ENCODE results near the gene RFX1. TPM values are rescaled to one million over a fixed set of nuclear protein-coding genes. Genes with fewer than 3 reads are reported as not detected.

The RFX1 gene
- total RNA-seq, 6 experiments from 2014 or later = 2.5 to 9.3 (median 5.7) TPM

GRCh38 chr19:13946414-13946813, 59.7 kb downstream of the RFX1 start:
- Histone ChIP-seq H3K27me3 (no peaks in the 10 kb centered on the region), H3K27ac (no peak overlapping the region), H3K4me1 (no peaks in the 10 kb centered on the region), H3K9me3 (no peaks in the 10 kb centered on the region), H3K36me3 (no peaks in the 10 kb centered on the region), H3K4me3 (no peak overlapping the region)
- ATAC-seq (no peak), DNase-seq (no peak)
- intact Hi-C loops (cut with DNase I) = no loop called here
- TF ChIP-seq POLR2A (IDR thresholded peaks at IDR 0.05) (no peak), CTCF (IDR thresholded peaks at IDR 0.05) (no peak)
- WGBS (ENCODE audit: insufficient coverage, low coverage, low lambda C conversion rate, missing lambda C conversion rate) = 88% methylated on average over 4 of the region's 4 CpGs

- intact Hi-C loops (cut with DNase I) = no loop called here
- no peaks in the 10 kb centered on the region for H3K4me1 ChIP-seq
- H3K27me3 ChIP-seq = no peaks in the 10 kb centered on the region
- H3K9me3 ChIP-seq = no peaks in the 10 kb centered on the region
- H3K27ac ChIP-seq = no peak overlapping the region
- no peaks in the 10 kb centered on the region for H3K36me3 ChIP-seq
- WGBS (ENCODE audit: insufficient coverage, low coverage, low lambda C conversion rate, missing lambda C conversion rate) = 100% methylated on average over 1 of the region's 1 CpG
- no peak overlapping the region for H3K4me3 ChIP-seq
- ATAC-seq (no peak), DNase-seq (no peak)
- TF ChIP-seq CTCF (IDR thresholded peaks at IDR 0.05) (no peak), POLR2A (IDR thresholded peaks at IDR 0.05) (no peak)
Measured at GRCh38 chr19:13942023-13942684, 64.0 kb downstream of the RFX1 start.

GRCh38 chr19:13938301-13939064, 67.6 kb downstream of the RFX1 start, which contains the start of gene PODNL1:
PODNL1 (minus strand) TSS chr19:13938417; CDS start chr19:13938181, 236 bp downstream.
- TF ChIP-seq CTCF (IDR thresholded peaks at IDR 0.05) (no peak), POLR2A (IDR thresholded peaks at IDR 0.05) (no peak)
- no peaks in the 10 kb centered on the region for H3K27me3 ChIP-seq

GRCh38 chr19:13937479-13938300, 68.4 kb downstream of the RFX1 start:
- no peaks in the 10 kb centered on the region for H3K27me3 ChIP-seq
- DNase-seq (no peak), ATAC-seq (peak in 1 of 4 donors; percentile 20)
- intact Hi-C loops (cut with DNase I) = no loop called here
- no peak overlapping the region for H3K4me3 ChIP-seq
- TF ChIP-seq CTCF (IDR thresholded peaks at IDR 0.05) = no peak
- no peak for TF ChIP-seq POLR2A (IDR thresholded peaks at IDR 0.05)
- no peaks in the 10 kb centered on the region for H3K9me3 ChIP-seq
- WGBS (ENCODE audit: insufficient coverage, low coverage, low lambda C conversion rate, missing lambda C conversion rate) = 22% methylated on average over 9 of the region's 29 CpGs
- no peaks in the 10 kb centered on the region for H3K4me1 ChIP-seq
- no peak overlapping the region for H3K27ac ChIP-seq
- no peaks in the 10 kb centered on the region for H3K36me3 ChIP-seq

More at GRCh38 chr19:13938301-13939064, 67.6 kb downstream of the RFX1 start, which contains the start of gene PODNL1:
- H3K27ac ChIP-seq = no peak within 1 kb of the TSS
- H3K4me3 ChIP-seq = no peak within 1 kb of the TSS
- intact Hi-C loops (cut with DNase I) = no loop called here
- ATAC-seq = no peak
- no peaks in the 10 kb centered on the region for H3K4me1 ChIP-seq
- H3K36me3 ChIP-seq = no peaks in the 10 kb centered on the region
- no peaks in the 10 kb centered on the region for H3K9me3 ChIP-seq
- WGBS (ENCODE audit: insufficient coverage, low coverage, low lambda C conversion rate, missing lambda C conversion rate) = 48% methylated on average over 11 of the region's 21 CpGs
- no peak for DNase-seq
